Upper lobe of right lung (tissue), 1 donor: ENCODE results near the gene C19orf85. TPM values are rescaled to one million over a fixed set of nuclear protein-coding genes. Genes with fewer than 3 reads are reported as not detected.
A peak's percentile ranks its signal among the peaks of the same experiment; 100 is the strongest.

Experiments used
- ATAC-seq: fragments of 200-7000 bp; cut with Tn5 transposase; one replicate; pipeline ENCODE4 v1.9.1; 2020; ENCODE audit warnings: mild to moderate bottlenecking, moderate library complexity
- DNase-seq: peaks from one replicate; pipeline ENCODE4 v3.0.0-alpha.2; 2020
- H3K27ac ChIP-seq: fragments of 200-600 bp; one replicate; pipeline ENCODE4 v1.8.0; 2022
- H3K27me3 ChIP-seq: fragments of 200-600 bp; one replicate; pipeline ENCODE4 v1.8.0; 2022; ENCODE audit warnings: mild to moderate bottlenecking
- H3K36me3 ChIP-seq: fragments of 200-600 bp; one replicate; pipeline ENCODE4 v1.8.0; 2022
- H3K4me1 ChIP-seq: fragments of 200-600 bp; one replicate; pipeline ENCODE4 v1.8.0; 2022
- H3K4me3 ChIP-seq: fragments of 200-600 bp; one replicate; pipeline ENCODE4 v1.8.0; 2022; ENCODE audit warnings: mild to moderate bottlenecking
- H3K9me3 ChIP-seq: fragments of 200-600 bp; one replicate; pipeline ENCODE4 v1.8.0; 2022
- CTCF ChIP-seq: fragments of 200-600 bp; IDR thresholded peaks from one replicate; pipeline ENCODE4 v1.8.0; 2022; ENCODE audit warnings: antibody characterized with exemption
- intact Hi-C: fragments of 100-400 bp; cut with DNase I; formaldehyde crosslinking; loops from one replicate; pipeline ENCODE4 v1.11.0; 2022
- total RNA-seq: library from RNA; stranded (reverse); fragmentation: NEBNext Ultra II Directional; extraction: Animal tissue kit (Norgen Biotek cat#: 25700); gene quantifications from one replicate; pipeline ENCODE4 v1.2.1, GENCODE V29; 2021
- donor health status: DM: no; HTN: yes; CAD: no; lungs with severe emphysema.

C19orf85 gene
- total RNA-seq, 1 donor from 2014 or later, result not detected

GRCh38 chr19:55440411-55441105 is 24.0 kb downstream of the C19orf85 start:
- Histone ChIP-seq H3K4me1 (peaks cover 3% of the 10 kb centered on the region), H3K27ac (no peak overlapping the region), H3K9me3 (no peaks in the 10 kb centered on the region), H3K27me3 (peaks cover 56% of the 10 kb centered on the region), H3K4me3 (no peak overlapping the region), H3K36me3 (no peaks in the 10 kb centered on the region)
- intact Hi-C loops, result no loop called here
- ATAC-seq, result no peak
- TF ChIP-seq CTCF, result no peak
- no peak for DNase-seq

- ATAC-seq, result no peak
- no peak for TF ChIP-seq CTCF
These were observed 25.5 kb downstream of the C19orf85 start for GRCh38 chr19:55439052-55439451.

GRCh38 chr19:55437410-55437809 is 27.1 kb downstream of the C19orf85 start:
- H3K4me1 ChIP-seq, result peaks cover 3% of the 10 kb centered on the region
- H3K4me3 ChIP-seq, result no peak overlapping the region
- H3K9me3 ChIP-seq, result no peaks in the 10 kb centered on the region
- TF ChIP-seq CTCF, result no peak
- intact Hi-C loops, result no loop called here
- peak; percentile 84 for ATAC-seq
- no peak overlapping the region for H3K27ac ChIP-seq
- no peaks in the 10 kb centered on the region for H3K36me3 ChIP-seq
- H3K27me3 ChIP-seq, result peaks cover 50% of the 10 kb centered on the region
- peak; percentile 83 for DNase-seq

More at GRCh38 chr19:55439052-55439451, 25.5 kb downstream of the C19orf85 start:
- DNase-seq, result no peak
- intact Hi-C loops, result no loop called here
- peaks cover 42% of the 10 kb centered on the region for H3K27me3 ChIP-seq
- no peaks in the 10 kb centered on the region for H3K9me3 ChIP-seq
- H3K36me3 ChIP-seq, result no peaks in the 10 kb centered on the region
- H3K4me1 ChIP-seq, result peaks cover 3% of the 10 kb centered on the region
- no peak overlapping the region for H3K4me3 ChIP-seq
- H3K27ac ChIP-seq, result no peak overlapping the region

- Histone ChIP-seq H3K9me3 (no peaks in the 10 kb centered on the region), H3K4me1 (peaks cover 3% of the 10 kb centered on the region), H3K27me3 (peaks cover 52% of the 10 kb centered on the region), H3K27ac (no peak overlapping the region), H3K4me3 (no peak overlapping the region), H3K36me3 (no peaks in the 10 kb centered on the region)
- TF ChIP-seq CTCF, result no peak
- intact Hi-C loops, result no loop called here
- no peak for ATAC-seq
- DNase-seq, result no peak
These were observed 27.7 kb downstream of the C19orf85 start for GRCh38 chr19:55436847-55437246.

GRCh38 chr19:55435020-55435419 is 29.5 kb downstream of the C19orf85 start:
- Histone ChIP-seq H3K9me3 (no peaks in the 10 kb centered on the region), H3K4me1 (no peaks in the 10 kb centered on the region), H3K4me3 (no peak overlapping the region), H3K36me3 (no peaks in the 10 kb centered on the region), H3K27me3 (peaks cover 49% of the 10 kb centered on the region), H3K27ac (no peak overlapping the region)
- no peak for ATAC-seq
- intact Hi-C loops, result no loop called here
- no peak for TF ChIP-seq CTCF
- DNase-seq, result no peak
